ENCODE measurements around the gene CLCN3. TPM values are rescaled to one million over a fixed set of nuclear protein-coding genes. Genes with fewer than 3 reads are reported as not detected.

Gene CLCN3
- total and polyA plus RNA-seq, 2 of the 4 experiments (the other 2 are of a cell fraction), result 13.0 to 22.8 TPM

DNA sequence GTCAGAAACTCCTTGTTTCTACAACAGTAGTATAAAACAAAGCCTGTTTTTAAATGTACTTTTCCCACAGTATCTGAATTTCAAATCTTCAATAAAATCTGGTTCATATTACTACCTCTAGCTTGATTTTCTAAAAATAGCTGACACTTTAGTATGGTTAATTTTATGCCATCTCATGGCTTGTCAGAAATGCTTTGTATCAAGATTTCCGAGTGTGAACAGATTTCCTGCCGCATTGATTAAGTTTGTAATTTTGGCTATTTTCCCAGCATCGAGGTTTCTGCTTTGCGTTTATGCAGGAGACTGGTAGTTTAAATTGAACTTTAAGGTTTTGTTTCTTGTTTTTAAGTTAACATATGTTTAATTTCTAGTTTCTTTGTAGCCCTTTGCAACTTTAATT is 44.2 kb downstream of the CLCN3 start:
- H3K4me2 ChIP-seq (ENCODE audit: low read depth, low read length), result no peak overlapping the region
- POLR2A ChIA-PET (ENCODE audit: unreplicated experiment), result no interaction called here
- no TSS peak for BruUV-seq (replicated peaks)

More for the DNA sequence above, 44.2 kb downstream of the CLCN3 start:
- Histone ChIP-seq H2AFZ (replicated peaks; ENCODE audit: low read length, poor library complexity) (no peak overlapping the region), H2BK15ac (ENCODE audit: low read depth, low read length) (no peak overlapping the region), H3K27ac (ENCODE audit: insufficient read depth, low read length) (no peak overlapping the region), H3K4me1 (ENCODE audit: control insufficient read depth, insufficient read depth, low read length) (no peaks in the 10 kb centered on the region), H2BK5ac (ENCODE audit: low read depth, low read length, poor library complexity, severe bottlenecking) (no peak overlapping the region), H2BK20ac (ENCODE audit: low read depth, low read length) (no peak overlapping the region), H3K4ac (ENCODE audit: low read depth, low read length) (no peak overlapping the region), H4K20me1 (ENCODE audit: insufficient read depth, low read length) (no peaks in the 10 kb centered on the region), H4K8ac (ENCODE audit: low read depth in 2 of 2, low read length in 2 of 2) (no peak overlapping the region), H4K91ac (ENCODE audit: insufficient read depth, low read depth, low read length) (no peak overlapping the region), H3K14ac (replicated peaks; ENCODE audit: low read depth, low read length) (no peak overlapping the region), H3K36me3 (ENCODE audit: control insufficient read depth, insufficient read depth, low read length) (no peaks in the 10 kb centered on the region), H3K4me3 (ENCODE audit: insufficient read depth, low read depth, low read length) (no peak overlapping the region), H3K9me3 (ENCODE audit: control insufficient read depth, insufficient read depth, low read length) (no peaks in the 10 kb centered on the region), H3K79me1 (ENCODE audit: low read depth in 1 of 2, low read length in 2 of 2) (peaks cover 0 to 8% of the 10 kb centered on the region in 2 experiments; a peak in 3 of 4 replicates), H2AK9ac (replicated peaks; ENCODE audit: low read depth, low read length, poor library complexity) (no peak overlapping the region), H4K5ac (ENCODE audit: low read depth, low read length) (no peak overlapping the region), H3K9me1 (ENCODE audit: insufficient read depth, low read length) (no peaks in the 10 kb centered on the region), H3K56ac (ENCODE audit: extremely low read depth, insufficient read depth, low read length) (no peak overlapping the region), H3K9ac (ENCODE audit: low read depth, low read length) (no peak overlapping the region), H2BK120ac (ENCODE audit: low read depth, low read length) (no peak overlapping the region), H2AK5ac (ENCODE audit: low read depth, low read length) (no peak overlapping the region), H3K23ac (ENCODE audit: low read depth, low read length) (no peak overlapping the region), H3K18ac (ENCODE audit: low read depth, low read length) (no peak overlapping the region), H3K27me3 (ENCODE audit: control insufficient read depth, insufficient read depth, low read length) (no peaks in the 10 kb centered on the region)
- DNase-seq (no peak), ATAC-seq (ENCODE audit: low read depth) (no peak)
- in situ Hi-C loops (cut with MboI; ENCODE audit: low sequenced_read_pairs), result no loop called here
- WGBS, 2 experiments (ENCODE audit: extremely low coverage in 2 of 2, insufficient read length in 1 of 2), result 60% methylated on average over 1 of the region's 4 CpGs; no CpG with 5 or more reads in 1 of the 2 experiments
- dilution Hi-C loops (cut with HindIII; ENCODE audit: low sequenced_read_pairs, unreplicated experiment), result no loop called here
- intact Hi-C loops (cut with micrococcal nuclease), result no loop called here
- TF ChIP-seq FOS (IDR thresholded peaks at IDR 0.05; ENCODE audit: low read depth, low read length), result no peak
- TF ChIP-seq BHLHE40 (IDR thresholded peaks at IDR 0.05; ENCODE audit: low read depth, low read length), result no peak
- TF ChIP-seq CEBPB (IDR thresholded peaks at IDR 0.05; ENCODE audit: low read depth, low read length), result no peak
- TF ChIP-seq CHD1 (IDR thresholded peaks at IDR 0.05; ENCODE audit: low read depth, low read length), result no peak
- no peak for TF ChIP-seq MXI1 (IDR thresholded peaks at IDR 0.05; ENCODE audit: borderline replicate concordance, low read depth, low read length)
- no peak for TF ChIP-seq NFE2L2 (IDR thresholded peaks at IDR 0.05; ENCODE audit: low read depth, low read length)
- TF ChIP-seq SMC3 (IDR thresholded peaks at IDR 0.05; ENCODE audit: low read depth, low read length), result no peak
- no peak for TF ChIP-seq RCOR1 (IDR thresholded peaks at IDR 0.05; ENCODE audit: insufficient replicate concordance, low read length)
- TF ChIP-seq MAZ (IDR thresholded peaks at IDR 0.05; ENCODE audit: borderline replicate concordance, low read depth, low read length), result no peak
- TF ChIP-seq, protein P1, sequence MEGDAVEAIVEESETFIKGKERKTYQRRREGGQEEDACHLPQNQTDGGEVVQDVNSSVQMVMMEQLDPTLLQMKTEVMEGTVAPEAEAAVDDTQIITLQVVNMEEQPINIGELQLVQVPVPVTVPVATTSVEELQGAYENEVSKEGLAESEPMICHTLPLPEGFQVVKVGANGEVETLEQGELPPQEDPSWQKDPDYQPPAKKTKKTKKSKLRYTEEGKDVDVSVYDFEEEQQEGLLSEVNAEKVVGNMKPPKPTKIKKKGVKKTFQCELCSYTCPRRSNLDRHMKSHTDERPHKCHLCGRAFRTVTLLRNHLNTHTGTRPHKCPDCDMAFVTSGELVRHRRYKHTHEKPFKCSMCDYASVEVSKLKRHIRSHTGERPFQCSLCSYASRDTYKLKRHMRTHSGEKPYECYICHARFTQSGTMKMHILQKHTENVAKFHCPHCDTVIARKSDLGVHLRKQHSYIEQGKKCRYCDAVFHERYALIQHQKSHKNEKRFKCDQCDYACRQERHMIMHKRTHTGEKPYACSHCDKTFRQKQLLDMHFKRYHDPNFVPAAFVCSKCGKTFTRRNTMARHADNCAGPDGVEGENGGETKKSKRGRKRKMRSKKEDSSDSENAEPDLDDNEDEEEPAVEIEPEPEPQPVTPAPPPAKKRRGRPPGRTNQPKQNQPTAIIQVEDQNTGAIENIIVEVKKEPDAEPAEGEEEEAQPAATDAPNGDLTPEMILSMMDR (conservative IDR thresholded peaks at IDR 0.05; ENCODE audit: low read depth, low read length), result no peak
- TF ChIP-seq RFX5 (IDR thresholded peaks at IDR 0.05; ENCODE audit: low read depth, low read length), result no peak
- TF ChIP-seq POLR2A (IDR thresholded peaks at IDR 0.05; ENCODE audit: low read depth, low read length), result no peak
- TF ChIP-seq RAD21 (IDR thresholded peaks at IDR 0.05; ENCODE audit: low read length), result no peak
- no peak for TF ChIP-seq ELK1 (IDR thresholded peaks at IDR 0.05; ENCODE audit: borderline replicate concordance, low read depth, low read length)
- no peak for TF ChIP-seq USF2 (IDR thresholded peaks at IDR 0.05; ENCODE audit: low read depth, low read length)
- TF ChIP-seq MAFK (IDR thresholded peaks at IDR 0.05; ENCODE audit: low read depth, low read length), result no peak
- CTCF ChIA-PET, result no interaction called here
